Hepatocyte (in vitro differentiated cells): ENCODE measurements around the gene MB.

ENCODE experiments used
- EZH2 ChIP-seq: fragments of 200-600 bp; sonication (generic); IDR thresholded peaks from 2 replicates; pipeline ENCODE4 v1.6.1; 2016; ENCODE audit warnings: antibody characterized with exemption, mild to moderate bottlenecking, borderline replicate concordance
- TF ChIP-seq, protein P1 (sequence below): fragments of 200-600 bp; sonication (generic); IDR thresholded peaks from 2 replicates; pipeline ENCODE4 v1.5.1; 2016; ENCODE audit warnings: antibody characterized with exemption, mild to moderate bottlenecking; ENCODE audit not compliant: poor library complexity

DNA sequence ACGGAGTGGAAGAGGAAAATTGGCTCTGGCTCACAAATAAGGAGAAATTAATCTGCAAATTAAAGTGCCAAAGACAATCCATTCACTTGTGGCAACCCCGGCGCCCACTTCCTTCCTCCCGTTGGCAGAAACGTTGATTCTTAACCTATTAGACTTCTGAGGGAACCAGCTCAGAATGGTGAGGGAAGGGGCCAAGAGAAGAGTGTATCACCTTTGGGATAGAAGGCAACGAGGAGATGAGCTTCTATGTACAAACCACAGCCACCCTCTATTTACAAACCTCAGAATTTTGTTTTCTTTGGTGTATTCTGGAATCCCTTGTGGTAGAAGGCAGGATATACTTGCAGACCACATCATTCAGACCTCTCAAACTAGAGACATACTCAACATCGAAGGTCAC is 1.1 kb downstream of the MB start:
- TF ChIP-seq, protein P1, sequence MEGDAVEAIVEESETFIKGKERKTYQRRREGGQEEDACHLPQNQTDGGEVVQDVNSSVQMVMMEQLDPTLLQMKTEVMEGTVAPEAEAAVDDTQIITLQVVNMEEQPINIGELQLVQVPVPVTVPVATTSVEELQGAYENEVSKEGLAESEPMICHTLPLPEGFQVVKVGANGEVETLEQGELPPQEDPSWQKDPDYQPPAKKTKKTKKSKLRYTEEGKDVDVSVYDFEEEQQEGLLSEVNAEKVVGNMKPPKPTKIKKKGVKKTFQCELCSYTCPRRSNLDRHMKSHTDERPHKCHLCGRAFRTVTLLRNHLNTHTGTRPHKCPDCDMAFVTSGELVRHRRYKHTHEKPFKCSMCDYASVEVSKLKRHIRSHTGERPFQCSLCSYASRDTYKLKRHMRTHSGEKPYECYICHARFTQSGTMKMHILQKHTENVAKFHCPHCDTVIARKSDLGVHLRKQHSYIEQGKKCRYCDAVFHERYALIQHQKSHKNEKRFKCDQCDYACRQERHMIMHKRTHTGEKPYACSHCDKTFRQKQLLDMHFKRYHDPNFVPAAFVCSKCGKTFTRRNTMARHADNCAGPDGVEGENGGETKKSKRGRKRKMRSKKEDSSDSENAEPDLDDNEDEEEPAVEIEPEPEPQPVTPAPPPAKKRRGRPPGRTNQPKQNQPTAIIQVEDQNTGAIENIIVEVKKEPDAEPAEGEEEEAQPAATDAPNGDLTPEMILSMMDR: no peak
- no peak for TF ChIP-seq EZH2
